ACHN (cell line): ENCODE data around the gene TCEAL7.
A peak's percentile ranks its signal among the peaks of the same experiment; 100 is the strongest.
"Not testable (repeated sequence)": the region's sequence is repeated elsewhere in the genome, so short reads cannot be mapped to it uniquely, and the experiment has no call there.

Source experiments
- DNase-seq: peaks from one replicate; pipeline ENCODE4 v3.0.0-alpha.2; 2015
- in situ Hi-C: cut with HindIII; loops from 2 replicates; pipeline ENCODE4 v1.10.0; 2017; ENCODE audit warnings: low sequenced_read_pairs, low pct_ligation_motif_present, low pct_unique_long_range_greater_than_20kb

The TCEAL7 gene, protein sequence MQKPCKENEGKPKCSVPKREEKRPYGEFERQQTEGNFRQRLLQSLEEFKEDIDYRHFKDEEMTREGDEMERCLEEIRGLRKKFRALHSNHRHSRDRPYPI

DNA sequence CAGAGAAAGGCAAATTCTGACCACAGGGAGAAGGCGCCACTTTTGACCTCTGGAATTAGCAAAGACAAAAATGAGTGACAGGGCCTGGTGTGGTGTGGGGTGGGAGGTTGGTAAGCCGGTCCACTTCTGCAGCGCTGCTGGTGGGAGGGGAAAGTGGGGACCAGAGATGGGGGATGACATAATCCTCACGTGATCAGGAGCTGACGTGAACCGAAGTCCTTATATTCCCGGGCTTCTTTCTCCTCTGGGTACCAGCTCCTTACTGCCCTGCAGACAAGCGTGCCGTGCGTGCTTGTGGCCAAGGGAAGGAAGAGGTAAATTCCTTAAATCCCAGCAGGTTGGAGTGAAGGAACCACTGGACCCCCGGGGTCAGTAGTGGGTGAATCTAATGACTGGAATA, at the start of gene TCEAL7:
Gene TCEAL7 (plus strand): TSS at position 249 of the 400 bp plus-strand sequence. CDS start 1,165 bp downstream, outside the sequence.
- in situ Hi-C loops = no loop called here
- no peak for DNase-seq

GRCh38 chrX:103293118-103293517, 36.9 kb upstream of the TCEAL7 start:
- in situ Hi-C loops = no loop called here

DNA sequence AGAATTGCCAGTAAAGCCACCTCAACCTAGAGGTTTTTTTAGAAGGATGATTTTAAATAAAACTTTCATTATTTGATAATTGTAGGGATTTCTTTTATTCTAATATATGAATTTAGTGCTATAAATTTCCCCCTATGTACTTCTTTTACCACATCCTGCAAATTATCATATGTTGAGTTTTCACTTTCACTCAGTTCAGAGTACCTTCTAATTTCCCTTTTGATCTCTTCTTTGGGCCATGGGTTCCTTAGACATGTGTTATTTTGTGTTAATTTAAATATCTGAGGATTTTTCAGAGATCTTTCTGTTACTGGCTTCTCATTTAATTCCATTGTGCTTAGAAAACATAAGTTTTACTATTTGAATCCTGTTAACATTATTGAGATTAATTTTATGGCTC, 25.3 kb upstream of the TCEAL7 start:
- DNase-seq = no peak
- in situ Hi-C loops = no loop called here

More at GRCh38 chrX:103293118-103293517, 36.9 kb upstream of the TCEAL7 start:
- DNase-seq = no peak

- in situ Hi-C loops, DNase-seq: not testable (repeated sequence)
These were observed 24.4 kb upstream of the TCEAL7 start for GRCh38 chrX:103305666-103306065.

DNA sequence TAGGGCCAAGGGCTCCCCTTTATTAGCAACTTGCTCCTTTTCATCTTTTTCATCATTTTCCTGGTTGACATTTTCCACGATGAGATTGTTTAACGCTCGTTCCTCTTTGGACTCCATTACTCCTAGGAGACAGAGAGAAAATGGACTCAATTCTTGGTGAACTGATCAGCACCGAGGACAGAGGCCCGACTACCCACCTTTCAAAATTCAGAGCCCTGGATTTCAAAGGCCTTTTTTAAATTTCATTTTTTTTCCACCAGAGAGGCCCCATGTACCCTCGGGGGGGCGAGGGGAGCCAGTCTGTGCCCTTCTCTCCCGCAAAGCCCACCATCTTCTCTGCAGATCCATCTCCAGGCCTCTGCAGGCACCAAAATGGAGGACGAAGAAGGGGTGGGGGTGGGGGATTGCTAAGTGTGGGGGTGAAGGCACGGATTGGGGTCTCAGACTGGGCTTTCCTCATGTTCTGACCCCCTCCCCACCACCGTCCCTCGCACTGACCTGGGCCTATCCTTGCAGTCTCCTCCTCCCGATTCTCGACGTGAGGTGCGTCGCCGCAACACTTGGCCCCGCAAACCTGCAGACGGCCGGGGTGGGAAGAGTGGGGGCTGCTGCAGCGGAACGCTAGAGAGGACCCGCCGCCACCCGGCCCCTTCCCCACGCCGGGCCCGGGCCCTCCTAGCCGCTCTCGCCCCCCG, 20.0 kb upstream of the TCEAL7 start:
- in situ Hi-C loops = no loop called here
- DNase-seq = no peak

- DNase-seq = peak; percentile 64
- in situ Hi-C loops = no loop called here
These were observed 19.3 kb upstream of the TCEAL7 start, which contains the start of gene BEX2 for GRCh38 chrX:103310555-103311398. BEX2 (minus strand) TSS chrX:103310990; CDS start chrX:103309976, 1,014 bp downstream.

GRCh38 chrX:103311399-103311780, 18.6 kb upstream of the TCEAL7 start:
- in situ Hi-C loops = no loop called here

GRCh38 chrX:103330681-103331288, 746 bp downstream of the TCEAL7 start:
- in situ Hi-C loops = no loop called here
- DNase-seq = no peak

More at GRCh38 chrX:103311399-103311780, 18.6 kb upstream of the TCEAL7 start:
- DNase-seq = no peak

DNA sequence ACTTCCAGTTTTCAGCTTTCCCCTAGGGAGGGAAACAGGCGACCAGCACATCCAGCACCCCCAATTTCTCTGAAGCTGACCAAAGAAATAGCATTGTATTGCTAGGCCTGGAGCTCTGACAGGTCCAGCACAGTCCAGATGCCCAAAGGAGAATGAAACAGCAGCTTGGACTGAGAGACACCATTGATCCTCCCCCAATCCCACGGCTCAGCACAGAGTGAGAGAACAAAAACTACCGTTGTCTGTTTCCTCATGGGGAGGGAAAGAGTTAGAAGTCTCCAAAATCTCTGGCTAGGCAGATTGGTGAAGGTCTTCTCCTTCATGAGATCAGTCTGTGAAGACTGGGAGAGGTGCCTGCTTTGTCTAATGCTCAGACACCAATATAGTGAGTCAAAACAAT, 8.6 kb downstream of the TCEAL7 start:
- in situ Hi-C loops = no loop called here
- no peak for DNase-seq

GRCh38 chrX:103343105-103343504, 13.1 kb downstream of the TCEAL7 start:
- in situ Hi-C loops = no loop called here

GRCh38 chrX:103344606-103345005, 14.6 kb downstream of the TCEAL7 start:
- in situ Hi-C loops = no loop called here
- no peak for DNase-seq

More at GRCh38 chrX:103343105-103343504, 13.1 kb downstream of the TCEAL7 start:
- peak; percentile 50 for DNase-seq

DNA sequence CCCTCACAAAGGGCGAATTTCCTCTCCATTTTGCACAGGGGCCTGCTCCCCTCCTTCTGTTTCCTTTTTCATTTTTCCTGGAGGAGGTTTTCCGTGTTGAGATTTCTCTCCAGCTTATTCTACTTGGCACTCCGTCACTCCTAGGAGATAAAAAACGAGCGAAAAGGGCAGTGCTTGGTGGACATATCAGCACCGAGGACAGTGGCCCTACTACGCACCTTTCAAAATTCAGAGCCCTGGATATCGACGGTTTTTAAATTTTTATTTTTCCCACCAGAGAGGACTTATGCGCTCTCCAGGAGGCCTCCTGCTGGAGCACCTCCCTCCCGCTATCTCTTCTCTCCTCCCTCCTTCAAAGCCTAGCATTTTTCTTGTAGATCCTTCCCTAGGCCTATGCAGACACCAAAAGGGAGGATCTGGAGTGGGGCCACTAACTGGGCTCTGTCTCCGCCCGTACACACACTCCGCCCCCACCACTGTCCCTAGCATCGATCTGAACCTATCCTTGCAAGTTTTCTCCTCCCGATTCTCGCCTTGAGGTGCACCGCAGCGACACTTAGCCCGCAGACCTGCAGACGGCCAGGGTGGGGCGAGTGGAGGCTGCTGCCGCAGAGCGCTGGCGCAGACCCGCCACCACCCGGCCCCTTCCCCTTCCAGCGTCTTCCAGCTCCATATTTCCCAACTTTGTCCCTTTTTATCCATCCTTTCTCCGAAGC, 17.8 kb downstream of the TCEAL7 start:
- DNase-seq = no peak
- in situ Hi-C loops = no loop called here

- in situ Hi-C loops = no loop called here
- DNase-seq = peak; percentile 62
These were observed 26.2 kb downstream of the TCEAL7 start, which contains the start of gene TCEAL9 for GRCh38 chrX:103356130-103356798. TCEAL9 (plus strand) TSS chrX:103356506; CDS start chrX:103357685, 1,179 bp downstream.

GRCh38 chrX:103356858-103357257, 26.8 kb downstream of the TCEAL7 start:
- DNase-seq = no peak

DNA sequence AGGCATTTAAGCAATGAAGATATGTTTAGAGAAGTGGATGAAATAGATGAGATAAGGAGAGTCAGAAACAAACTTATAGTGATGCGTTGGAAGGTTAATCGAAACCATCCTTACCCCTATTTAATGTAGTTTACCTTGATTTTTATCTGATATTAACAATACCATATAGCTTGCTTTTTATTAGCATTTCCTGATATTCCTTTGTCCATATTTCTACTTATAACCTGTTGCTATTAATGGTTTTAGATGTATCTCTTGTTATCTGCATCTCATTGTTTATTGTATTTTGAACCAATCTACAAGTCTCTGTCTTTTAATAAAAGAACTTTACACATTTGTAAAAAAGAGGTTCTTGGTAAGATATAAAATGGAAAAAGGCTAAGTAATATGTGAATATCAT, 27.8 kb downstream of the TCEAL7 start:
- in situ Hi-C loops = no loop called here

More at GRCh38 chrX:103356858-103357257, 26.8 kb downstream of the TCEAL7 start:
- in situ Hi-C loops = no loop called here

GRCh38 chrX:103359605-103360004, 29.6 kb downstream of the TCEAL7 start:
- DNase-seq, in situ Hi-C loops: not testable (repeated sequence)

More for the DNA sequence above, 27.8 kb downstream of the TCEAL7 start:
- no peak for DNase-seq

GRCh38 chrX:103360092-103360491, 30.1 kb downstream of the TCEAL7 start:
- no peak for DNase-seq
- in situ Hi-C loops = no loop called here

- no peak for DNase-seq
- in situ Hi-C loops = no loop called here
These were observed 30.9 kb downstream of the TCEAL7 start for GRCh38 chrX:103360916-103361315.
